WTC11 (cell line): ENCODE results near the gene SH2D5.

Experiments
- ATF3 ChIP-seq: sonication (generic); formaldehyde crosslinking; conservative IDR thresholded peaks from 2 replicates; pipeline ENCODE4 v1.8.1; 2022; ENCODE audit warnings: mild to moderate bottlenecking, missing genetic modification reagents
- CBFB ChIP-seq: sonication (generic); formaldehyde crosslinking; IDR thresholded peaks from 2 replicates; pipeline ENCODE4 v1.8.1; 2022; ENCODE audit warnings: mild to moderate bottlenecking, low read depth, missing genetic modification reagents
- CTCF ChIP-seq: fragments of 200-600 bp; IDR thresholded peaks from 2 replicates; pipeline ENCODE4 v1.8.0; 2022; ENCODE audit warnings: antibody characterized with exemption
- E2F1 ChIP-seq: sonication (generic); formaldehyde crosslinking; IDR thresholded peaks from 2 replicates; pipeline ENCODE4 v1.8.0; 2022; ENCODE audit warnings: mild to moderate bottlenecking, missing genetic modification reagents
- MAX ChIP-seq: sonication (generic); formaldehyde crosslinking; IDR thresholded peaks from 2 replicates; pipeline ENCODE4 v1.8.0; 2022; ENCODE audit warnings: mild to moderate bottlenecking, missing genetic modification reagents
- NR2C2 ChIP-seq: sonication (generic); formaldehyde crosslinking; IDR thresholded peaks from 2 replicates; pipeline ENCODE4 v1.8.0; 2022; ENCODE audit warnings: mild to moderate bottlenecking, missing genetic modification reagents
- SMAD3 ChIP-seq: sonication (generic); formaldehyde crosslinking; IDR thresholded peaks from 2 replicates; pipeline ENCODE4 v1.8.0; 2022; ENCODE audit warnings: missing genetic modification reagents, mild to moderate bottlenecking, borderline replicate concordance
- TEAD4 ChIP-seq: sonication (generic); formaldehyde crosslinking; IDR thresholded peaks from 2 replicates; pipeline ENCODE4 v1.8.0; 2022; ENCODE audit warnings: mild to moderate bottlenecking, missing genetic modification reagents
- USF1 ChIP-seq: sonication (generic); formaldehyde crosslinking; IDR thresholded peaks from 2 replicates; pipeline ENCODE4 v1.8.0; 2022; ENCODE audit warnings: mild to moderate bottlenecking, missing genetic modification reagents
- ZNF416 ChIP-seq: fragments of 250-450 bp; sonication (Bioruptor Pico); IDR thresholded peaks from 2 replicates; pipeline ENCODE4 v1.9.0; 2021; ENCODE audit warnings: mild to moderate bottlenecking, inconsistent platforms

GRCh38 chr1:20704390-20705202 is 27.9 kb downstream of the SH2D5 start:
- no peak for TF ChIP-seq SMAD3 (CRISPR knock-in tag)
- TF ChIP-seq CTCF, result no peak
- no peak for TF ChIP-seq USF1
- TF ChIP-seq CBFB (CRISPR knock-in tag), result no peak
- TF ChIP-seq E2F1 (CRISPR knock-in tag), result no peak
- no peak for TF ChIP-seq MAX (CRISPR knock-in tag)
- TF ChIP-seq NR2C2 (CRISPR knock-in tag), result no peak
- no peak for TF ChIP-seq TEAD4 (CRISPR knock-in tag)
- TF ChIP-seq ZNF416 (CRISPR knock-in tag), result no peak
- no peak for TF ChIP-seq ATF3 (CRISPR knock-in tag)
